ENCODE results near the gene RNPEP.

Gene RNPEP

GRCh38 chr1:201964261-201964660 is 18.2 kb upstream of the RNPEP start:
- Histone ChIP-seq H3K18ac (ENCODE audit: low read length) (no peak overlapping the region), H3K27me3 (ENCODE audit: insufficient read depth, low read length, poor library complexity) (no peaks in the 10 kb centered on the region), H3K79me2 (ENCODE audit: control insufficient read depth, insufficient read depth, low read length) (no peaks in the 10 kb centered on the region), H3K36me3 (ENCODE audit: control insufficient read depth, insufficient read depth, low read length) (peaks cover 4% of the 10 kb centered on the region), H2BK15ac (replicated peaks; ENCODE audit: low read depth) (no peak overlapping the region), H2BK5ac (ENCODE audit: low read length) (no peak overlapping the region), H3K4ac (ENCODE audit: low read depth, low read length) (no peak overlapping the region), H3K27ac (ENCODE audit: low read depth, low read length) (no peak overlapping the region), H2AK5ac (ENCODE audit: low read length) (no peak overlapping the region), H3K4me1 (ENCODE audit: control insufficient read depth, low read depth, low read length) (no peaks in the 10 kb centered on the region), H3K23ac (ENCODE audit: low read length) (no peak overlapping the region), H3K4me2 (ENCODE audit: low read length) (no peak overlapping the region), H3K4me3 (ENCODE audit: low read length) (no peak overlapping the region), H3K79me1 (ENCODE audit: low read length) (no peaks in the 10 kb centered on the region), H4K5ac (ENCODE audit: low read length) (no peak overlapping the region), H3K9ac (ENCODE audit: low read length) (no peak overlapping the region), H2BK120ac (ENCODE audit: low read depth, low read length) (no peak overlapping the region), H3K56ac (ENCODE audit: low read length) (no peak overlapping the region), H4K8ac (ENCODE audit: low read depth, low read length) (no peak overlapping the region)
- no peak for DNase-seq
- no CpG with 5 or more reads among the region's 1 CpG for WGBS (ENCODE audit: extremely low coverage, insufficient coverage, low lambda C conversion rate)

- H3K27ac ChIP-seq (ENCODE audit: low read depth, low read length), result no peak overlapping the region
- H3K4ac ChIP-seq (ENCODE audit: low read depth, low read length), result no peak overlapping the region
- H3K4me3 ChIP-seq (ENCODE audit: low read length), result no peak overlapping the region
- no peak overlapping the region for H4K8ac ChIP-seq (ENCODE audit: low read depth, low read length)
- no peak overlapping the region for H2AK5ac ChIP-seq (ENCODE audit: low read length)
- no peak overlapping the region for H3K4me2 ChIP-seq (ENCODE audit: low read length)
- H2BK5ac ChIP-seq (ENCODE audit: low read length), result no peak overlapping the region
- no peaks in the 10 kb centered on the region for H3K79me2 ChIP-seq (ENCODE audit: control insufficient read depth, insufficient read depth, low read length)
- H2BK120ac ChIP-seq (ENCODE audit: low read depth, low read length), result no peak overlapping the region
- H3K18ac ChIP-seq (ENCODE audit: low read length), result no peak overlapping the region
- DNase-seq, result no peak
- no peaks in the 10 kb centered on the region for H3K27me3 ChIP-seq (ENCODE audit: insufficient read depth, low read length, poor library complexity)
- H3K36me3 ChIP-seq (ENCODE audit: control insufficient read depth, insufficient read depth, low read length), result peaks cover 4% of the 10 kb centered on the region
- H3K56ac ChIP-seq (ENCODE audit: low read length), result no peak overlapping the region
- no peaks in the 10 kb centered on the region for H3K4me1 ChIP-seq (ENCODE audit: control insufficient read depth, low read depth, low read length)
- H3K9ac ChIP-seq (ENCODE audit: low read length), result no peak overlapping the region
- no peak overlapping the region for H4K5ac ChIP-seq (ENCODE audit: low read length)
- no peaks in the 10 kb centered on the region for H3K79me1 ChIP-seq (ENCODE audit: low read length)
- no peak overlapping the region for H3K23ac ChIP-seq (ENCODE audit: low read length)
- no peak overlapping the region for H2BK15ac ChIP-seq (replicated peaks; ENCODE audit: low read depth)
- no CpG with 5 or more reads among the region's 5 CpGs for WGBS (ENCODE audit: extremely low coverage, insufficient coverage, low lambda C conversion rate)
These were observed 16.3 kb upstream of the RNPEP start for GRCh38 chr1:201966171-201966570.

GRCh38 chr1:201968202-201968925 is 14.1 kb upstream of the RNPEP start:
- no peak overlapping the region for H3K23ac ChIP-seq (ENCODE audit: low read length)
- H3K18ac ChIP-seq (ENCODE audit: low read length), result no peak overlapping the region
- no peak overlapping the region for H3K9ac ChIP-seq (ENCODE audit: low read length)
- H2BK120ac ChIP-seq (ENCODE audit: low read depth, low read length), result no peak overlapping the region
- H3K79me2 ChIP-seq (ENCODE audit: control insufficient read depth, insufficient read depth, low read length), result no peaks in the 10 kb centered on the region
- no peak overlapping the region for H2AK5ac ChIP-seq (ENCODE audit: low read length)
- no CpG with 5 or more reads among the region's 16 CpGs for WGBS (ENCODE audit: extremely low coverage, insufficient coverage, low lambda C conversion rate)
- H3K4me3 ChIP-seq (ENCODE audit: low read length), result no peak overlapping the region
- H2BK15ac ChIP-seq (replicated peaks; ENCODE audit: low read depth), result no peak overlapping the region
- DNase-seq, result no peak
- no peaks in the 10 kb centered on the region for H3K27me3 ChIP-seq (ENCODE audit: insufficient read depth, low read length, poor library complexity)
- peaks cover 2% of the 10 kb centered on the region for H3K36me3 ChIP-seq (ENCODE audit: control insufficient read depth, insufficient read depth, low read length)
- no peaks in the 10 kb centered on the region for H3K4me1 ChIP-seq (ENCODE audit: control insufficient read depth, low read depth, low read length)
- no peaks in the 10 kb centered on the region for H3K79me1 ChIP-seq (ENCODE audit: low read length)
- no peak overlapping the region for H3K4ac ChIP-seq (ENCODE audit: low read depth, low read length)
- H3K4me2 ChIP-seq (ENCODE audit: low read length), result no peak overlapping the region
- no peak overlapping the region for H3K56ac ChIP-seq (ENCODE audit: low read length)
- H3K27ac ChIP-seq (ENCODE audit: low read depth, low read length), result no peak overlapping the region
- H2BK5ac ChIP-seq (ENCODE audit: low read length), result no peak overlapping the region
- no peak overlapping the region for H4K5ac ChIP-seq (ENCODE audit: low read length)
- H4K8ac ChIP-seq (ENCODE audit: low read depth, low read length), result no peak overlapping the region

- no peak overlapping the region for H3K56ac ChIP-seq (ENCODE audit: low read length)
- no CpG with 5 or more reads among the region's 9 CpGs for WGBS (ENCODE audit: extremely low coverage, insufficient coverage, low lambda C conversion rate)
- no peak overlapping the region for H3K4me2 ChIP-seq (ENCODE audit: low read length)
- no peak overlapping the region for H3K4me3 ChIP-seq (ENCODE audit: low read length)
- no peaks in the 10 kb centered on the region for H3K36me3 ChIP-seq (ENCODE audit: control insufficient read depth, insufficient read depth, low read length)
- H4K8ac ChIP-seq (ENCODE audit: low read depth, low read length), result no peak overlapping the region
- H3K27ac ChIP-seq (ENCODE audit: low read depth, low read length), result no peak overlapping the region
- no peak overlapping the region for H4K5ac ChIP-seq (ENCODE audit: low read length)
- no peaks in the 10 kb centered on the region for H3K79me2 ChIP-seq (ENCODE audit: control insufficient read depth, insufficient read depth, low read length)
- H3K79me1 ChIP-seq (ENCODE audit: low read length), result no peaks in the 10 kb centered on the region
- H2AK5ac ChIP-seq (ENCODE audit: low read length), result no peak overlapping the region
- H2BK120ac ChIP-seq (ENCODE audit: low read depth, low read length), result no peak overlapping the region
- no peak overlapping the region for H3K9ac ChIP-seq (ENCODE audit: low read length)
- no peak overlapping the region for H3K23ac ChIP-seq (ENCODE audit: low read length)
- no peak overlapping the region for H2BK15ac ChIP-seq (replicated peaks; ENCODE audit: low read depth)
- DNase-seq, result no peak
- H3K4ac ChIP-seq (ENCODE audit: low read depth, low read length), result no peak overlapping the region
- H3K18ac ChIP-seq (ENCODE audit: low read length), result no peak overlapping the region
- no peak overlapping the region for H2BK5ac ChIP-seq (ENCODE audit: low read length)
- no peaks in the 10 kb centered on the region for H3K27me3 ChIP-seq (ENCODE audit: insufficient read depth, low read length, poor library complexity)
- H3K4me1 ChIP-seq (ENCODE audit: control insufficient read depth, low read depth, low read length), result no peaks in the 10 kb centered on the region
These were observed 11.9 kb upstream of the RNPEP start for GRCh38 chr1:201970334-201971159.

- Histone ChIP-seq H3K79me2 (ENCODE audit: control insufficient read depth, insufficient read depth, low read length) (peaks cover 11% of the 10 kb centered on the region), H3K4ac (ENCODE audit: low read depth, low read length) (no peak overlapping the region), H3K27me3 (ENCODE audit: insufficient read depth, low read length, poor library complexity) (no peaks in the 10 kb centered on the region), H3K4me2 (ENCODE audit: low read length) (peak overlapping the region; percentile 65), H3K36me3 (ENCODE audit: control insufficient read depth, insufficient read depth, low read length) (no peaks in the 10 kb centered on the region), H2AK5ac (ENCODE audit: low read length) (no peak overlapping the region), H3K4me1 (ENCODE audit: control insufficient read depth, low read depth, low read length) (no peaks in the 10 kb centered on the region), H3K23ac (ENCODE audit: low read length) (no peak overlapping the region), H2BK15ac (replicated peaks; ENCODE audit: low read depth) (no peak overlapping the region), H3K18ac (ENCODE audit: low read length) (no peak overlapping the region), H2BK120ac (ENCODE audit: low read depth, low read length) (no peak overlapping the region), H3K9ac (ENCODE audit: low read length) (peak overlapping the region; percentile 74), H4K8ac (ENCODE audit: low read depth, low read length) (no peak overlapping the region), H4K5ac (ENCODE audit: low read length) (no peak overlapping the region), H3K56ac (ENCODE audit: low read length) (peak overlapping the region; percentile 85), H3K79me1 (ENCODE audit: low read length) (peaks cover 5% of the 10 kb centered on the region), H3K4me3 (ENCODE audit: low read length) (no peak overlapping the region), H2BK5ac (ENCODE audit: low read length) (no peak overlapping the region), H3K27ac (ENCODE audit: low read depth, low read length) (no peak overlapping the region)
- DNase-seq, result no peak
- WGBS (ENCODE audit: extremely low coverage, insufficient coverage, low lambda C conversion rate), result no CpG with 5 or more reads among the region's 31 CpGs
These were observed 296 bp upstream of the RNPEP start for GRCh38 chr1:201982082-201982622.

Data from mesendoderm (in vitro differentiated cells).